Thymus (tissue), 11 donors: ENCODE measurements around the gene MARCHF3. TPM values are rescaled to one million over a fixed set of nuclear protein-coding genes. Genes with fewer than 3 reads are reported as not detected.

Source experiments
- DNase-seq, 9 donors: peaks; one replicate each; pipeline ENCODE4 v3.0.0-alpha.2; 2013; ENCODE audit warnings: low spot score in 9 of 9, low read depth in 6 of 9, missing footprints in 1 of 9
- H3K27ac ChIP-seq, 2 donors: one replicate each; pipeline ENCODE4 v1.5.1; 2013; ENCODE audit warnings: control low read depth in 1 of 2, low read depth in 1 of 2, low read length in 1 of 2, mild to moderate bottlenecking in 1 of 2, moderate library complexity in 1 of 2
- H3K27me3 ChIP-seq, 2 donors: one replicate each; pipeline ENCODE4 v1.5.1; 2013; ENCODE audit warnings: low read length in 1 of 2; ENCODE audit not compliant: control insufficient read depth in 2 of 2, insufficient read depth in 1 of 2
- H3K36me3 ChIP-seq, 2 donors: one replicate each; pipeline ENCODE4 v1.5.1; 2013; ENCODE audit warnings: low read length in 1 of 2, mild to moderate bottlenecking in 1 of 2, moderate library complexity in 1 of 2; ENCODE audit not compliant: control insufficient read depth in 2 of 2, insufficient read depth in 2 of 2
- H3K4me1 ChIP-seq, 2 donors: one replicate each; pipeline ENCODE4 v1.5.1; 2013; ENCODE audit warnings: low read length in 2 of 2; ENCODE audit not compliant: control insufficient read depth in 2 of 2, insufficient read depth in 2 of 2
- H3K4me3 ChIP-seq, 2 donors: one replicate each; pipeline ENCODE4 v1.5.1; 2013; ENCODE audit warnings: low read length in 2 of 2, control low read depth in 1 of 2, mild to moderate bottlenecking in 1 of 2
- H3K9me3 ChIP-seq, 2 donors: one replicate each; pipeline ENCODE4 v1.5.1; 2013; ENCODE audit warnings: low read length in 1 of 2, mild to moderate bottlenecking in 1 of 2; ENCODE audit not compliant: control insufficient read depth in 2 of 2, insufficient read depth in 1 of 2
- WGBS: extraction: QIAGEN DNeasy Blood & Tissue Kit; methylation state at CpG from one replicate; pipeline ENCODE4 v1.1.7; 2013; 5-methylcytosine and 5-hydroxymethylcytosine counted together
- polyA plus RNA-seq: library from polyadenylated mRNA; stranded (reverse); fragments of 200-250 nt; gene quantifications from one replicate; pipeline ENCODE4 v1.2.3, GENCODE V29; 2013
- total RNA-seq: library from RNA; stranded (reverse); fragments of 120-200 nt; gene quantifications from one replicate; pipeline ENCODE4 v1.2.4, GENCODE V29; 2013
- donor health status: healthy.

MARCHF3 gene
- total and polyA plus RNA-seq, 2 donors, result 5.0 to 5.1 TPM

DNA sequence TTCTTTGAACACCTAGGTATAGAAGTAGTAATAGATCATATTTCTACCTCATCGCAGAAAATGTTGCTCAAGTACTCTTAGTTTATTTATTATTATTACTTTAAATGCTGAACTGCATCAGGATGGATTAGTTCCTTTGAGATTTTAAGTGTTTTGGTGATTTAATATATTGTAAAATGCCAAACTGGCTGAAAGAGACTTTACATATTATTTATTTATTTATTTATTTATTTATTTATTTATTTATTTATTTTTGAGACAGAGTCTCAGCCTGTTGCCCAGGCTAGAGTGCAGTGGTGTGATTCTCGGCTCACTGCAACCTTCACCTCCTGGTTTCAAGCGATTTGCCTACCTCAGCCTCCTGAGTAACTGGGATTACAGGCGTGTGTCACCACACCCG is 211.1 kb downstream of the MARCHF3 start:
- Histone ChIP-seq H3K27ac (no peak overlapping the region), H3K9me3 (peaks cover 0 to 1% of the 10 kb centered on the region in 2 donors), H3K4me1 (no peaks in the 10 kb centered on the region), H3K36me3 (peaks cover 39 to 91% of the 10 kb centered on the region in 2 donors), H3K27me3 (no peaks in the 10 kb centered on the region), H3K4me3 (no peak overlapping the region)
- DNase-seq, result no peak
- over 99% methylated on average over 5 of the region's 5 CpGs for WGBS

- no peak for DNase-seq
- Histone ChIP-seq H3K27me3 (no peaks in the 10 kb centered on the region), H3K4me3 (no peak overlapping the region), H3K27ac (no peak overlapping the region), H3K9me3 (peaks cover 0 to 1% of the 10 kb centered on the region in 2 donors), H3K4me1 (no peaks in the 10 kb centered on the region), H3K36me3 (peaks cover 41 to 93% of the 10 kb centered on the region in 2 donors)
- 97% methylated on average over 4 of the region's 4 CpGs for WGBS
These were observed 211.6 kb downstream of the MARCHF3 start for GRCh38 chr5:126818736-126819135.

Other genes with a start within 250 kb of the MARCHF3 start
- 6.9 TPM for gene C5orf63, start 42.9 kb upstream of the MARCHF3 start, total RNA-seq
- 6.1 TPM for gene C5orf63, start 42.9 kb upstream of the MARCHF3 start, polyA plus RNA-seq